ENCODE measurements around the gene TRDN.

- TF ChIP-seq, protein P1, sequence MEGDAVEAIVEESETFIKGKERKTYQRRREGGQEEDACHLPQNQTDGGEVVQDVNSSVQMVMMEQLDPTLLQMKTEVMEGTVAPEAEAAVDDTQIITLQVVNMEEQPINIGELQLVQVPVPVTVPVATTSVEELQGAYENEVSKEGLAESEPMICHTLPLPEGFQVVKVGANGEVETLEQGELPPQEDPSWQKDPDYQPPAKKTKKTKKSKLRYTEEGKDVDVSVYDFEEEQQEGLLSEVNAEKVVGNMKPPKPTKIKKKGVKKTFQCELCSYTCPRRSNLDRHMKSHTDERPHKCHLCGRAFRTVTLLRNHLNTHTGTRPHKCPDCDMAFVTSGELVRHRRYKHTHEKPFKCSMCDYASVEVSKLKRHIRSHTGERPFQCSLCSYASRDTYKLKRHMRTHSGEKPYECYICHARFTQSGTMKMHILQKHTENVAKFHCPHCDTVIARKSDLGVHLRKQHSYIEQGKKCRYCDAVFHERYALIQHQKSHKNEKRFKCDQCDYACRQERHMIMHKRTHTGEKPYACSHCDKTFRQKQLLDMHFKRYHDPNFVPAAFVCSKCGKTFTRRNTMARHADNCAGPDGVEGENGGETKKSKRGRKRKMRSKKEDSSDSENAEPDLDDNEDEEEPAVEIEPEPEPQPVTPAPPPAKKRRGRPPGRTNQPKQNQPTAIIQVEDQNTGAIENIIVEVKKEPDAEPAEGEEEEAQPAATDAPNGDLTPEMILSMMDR (IDR thresholded peaks at IDR 0.05) = no peak
- TF ChIP-seq POLR2AphosphoS5 (IDR thresholded peaks at IDR 0.05) (no peak), POLR2A (IDR thresholded peaks at IDR 0.05) (no peak)
Measured at GRCh38 chr6:123462152-123462551, 174.6 kb downstream of the TRDN start.

All from breast epithelium (tissue), 3 donors.